PC-3 (cell line): ENCODE results near the gene SLAMF1. TPM values are rescaled to one million over a fixed set of nuclear protein-coding genes. Genes with fewer than 3 reads are reported as not detected.

Source experiments
- ATAC-seq: fragments of 200-7000 bp; cut with Tn5 transposase; 2 replicates; pipeline ENCODE4 v1.9.1; 2020; ENCODE audit warnings: mild to moderate bottlenecking, moderate library complexity
- BruUV-seq: library from RNA; stranded (reverse); fragments of 400-500 nt; replicated peaks from 2 replicates; lab custom pipeline; 2021; lab: Mats Ljungman, UMichigan
- CTCF ChIA-PET: fragments of 300-600 bp; sonication (Branson Sonifier 250); formaldehyde crosslinking; loops from one replicate; lab custom pipeline; 2022; ENCODE audit warnings: antibody characterized with exemption; lab: Charles Lee
- POLR2A ChIA-PET: fragments of 300-600 bp; sonication (Branson Sonifier 250); formaldehyde crosslinking; loops from one replicate; lab custom pipeline; 2022; ENCODE audit warnings: antibody characterized with exemption; ENCODE audit not compliant: unreplicated experiment; lab: Charles Lee
- DNase-seq: peaks from one replicate; pipeline ENCODE4 v3.0.0-alpha.2; 2015
- H2AFZ ChIP-seq: fragments of 300-600 bp; sonication (generic); 2 replicates; pipeline ENCODE4 v1.6.0; 2016; ENCODE audit warnings: antibody characterized with exemption, low read length
- H3F3A ChIP-seq: fragments of 300-600 bp; sonication (generic); one replicate; pipeline ENCODE4 v1.6.0; 2017; ENCODE audit warnings: antibody characterized with exemption, low read length, control low read depth, mild to moderate bottlenecking; ENCODE audit not compliant: unreplicated experiment
- H3K27ac ChIP-seq: fragments of 300-600 bp; sonication (generic); 2 replicates; pipeline ENCODE4 v1.5.1; 2016; ENCODE audit warnings: mild to moderate bottlenecking, low read length
- H3K27me3 ChIP-seq: fragments of 300-600 bp; sonication (generic); 2 replicates; pipeline ENCODE4 v1.6.1; 2016; ENCODE audit warnings: low read length, mixed read lengths
- H3K36me3 ChIP-seq: fragments of 300-600 bp; sonication (generic); 2 replicates; pipeline ENCODE4 v1.6.1; 2016; ENCODE audit warnings: low read depth, mixed run types, low read length, mixed read lengths
- H3K4me1 ChIP-seq: fragments of 300-600 bp; sonication (generic); 2 replicates; pipeline ENCODE4 v1.5.1; 2016; ENCODE audit warnings: low read length; ENCODE audit not compliant: insufficient read depth
- H3K4me2 ChIP-seq: fragments of 300-600 bp; sonication (generic); 2 replicates; pipeline ENCODE4 v1.6.0; 2016; ENCODE audit warnings: low read length
- H3K4me3 ChIP-seq: fragments of 300-600 bp; sonication (generic); 2 replicates; pipeline ENCODE4 v1.5.1; 2016; ENCODE audit warnings: mild to moderate bottlenecking, low read length, mixed read lengths
- H3K79me2 ChIP-seq: fragments of 300-600 bp; sonication (generic); 2 replicates; pipeline ENCODE4 v1.6.1; 2017; ENCODE audit warnings: low read length, mixed read lengths
- H3K9ac ChIP-seq: fragments of 300-600 bp; sonication (generic); 2 replicates; pipeline ENCODE4 v1.6.0; 2016; ENCODE audit warnings: mild to moderate bottlenecking, low read length
- H3K9me2 ChIP-seq: fragments of 300-600 bp; sonication (generic); replicated peaks from 2 replicates; pipeline ENCODE4 v1.6.1; 2016; ENCODE audit warnings: mixed run types, low read length, mixed read lengths
- H3K9me3 ChIP-seq: fragments of 300-600 bp; sonication (generic); 2 replicates; pipeline ENCODE4 v1.6.1; 2016; ENCODE audit warnings: low read length, mixed read lengths
- H4K20me1 ChIP-seq: fragments of 300-600 bp; sonication (generic); 2 replicates; pipeline ENCODE4 v1.6.1; 2016; ENCODE audit warnings: low read length, mixed read lengths
- EZH2 ChIP-seq: fragments of 300-600 bp; sonication (generic); IDR thresholded peaks from one replicate; pipeline ENCODE4 v1.6.1; 2017; ENCODE audit warnings: antibody characterized with exemption, mild to moderate bottlenecking, low read length; ENCODE audit not compliant: unreplicated experiment
- EZH2phosphoT487 ChIP-seq: fragments of 300-600 bp; sonication (generic); IDR thresholded peaks from 2 replicates; pipeline ENCODE4 v1.6.1; 2018; ENCODE audit warnings: mild to moderate bottlenecking, antibody characterized with exemption, low read length, borderline replicate concordance
- intact Hi-C: fragments of 100-400 bp; cut with micrococcal nuclease; formaldehyde crosslinking; loops from 2 replicates; pipeline ENCODE4 v1.9.0; 2023
- total RNA-seq: library from RNA; depleted of rRNA; stranded (reverse); fragments of >200 nt; gene quantifications from 2 replicates; pipeline ENCODE4 v1.2.3, GENCODE V29; 2014
- TF ChIP-seq, protein P1 (sequence below): fragments of 300-600 bp; sonication (generic); conservative IDR thresholded peaks from 2 replicates; pipeline ENCODE4 v1.5.1; 2017; ENCODE audit warnings: antibody characterized with exemption, low read depth, mild to moderate bottlenecking, low read length

SLAMF1 gene
- total RNA-seq, 1 experiment from 2014 or later: not detected

DNA sequence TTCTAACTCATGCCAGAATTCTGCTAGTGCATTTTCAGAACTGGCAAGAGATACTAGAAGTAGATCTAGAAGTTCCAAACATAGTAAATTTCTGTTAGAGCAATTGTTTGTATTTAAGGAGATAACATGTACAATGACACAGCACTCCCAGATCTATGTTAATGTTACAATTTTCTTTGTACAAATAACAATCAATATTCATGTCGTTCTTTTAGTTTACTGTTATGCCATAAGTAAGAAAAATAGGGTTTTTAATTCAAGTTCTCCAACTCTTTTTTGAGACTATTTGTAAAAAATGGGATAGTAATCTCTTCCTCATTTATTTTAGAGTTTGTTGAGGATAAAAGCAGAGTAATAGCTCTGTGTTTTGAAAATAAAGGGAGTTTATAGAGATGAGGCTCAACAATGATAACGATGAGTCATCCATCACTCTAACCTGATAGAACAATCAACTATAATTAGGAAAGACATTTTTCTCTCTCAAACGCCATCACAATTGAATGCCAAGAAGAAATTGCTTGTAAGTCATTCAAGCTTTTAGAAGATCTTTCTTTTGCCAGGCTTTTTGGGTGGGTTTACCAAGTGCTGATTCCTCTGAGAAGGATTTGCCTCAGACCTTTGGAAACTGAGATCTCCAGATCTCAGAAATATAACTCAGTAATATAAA lies 68.2 kb downstream of the SLAMF1 start:
- Histone ChIP-seq H3K4me2 (no peak overlapping the region), H3K9me2 (no peaks in the 10 kb centered on the region), H3K4me1 (no peaks in the 10 kb centered on the region), H3K27me3 (peaks cover 28% of the 10 kb centered on the region), H3K4me3 (no peak overlapping the region), H3K79me2 (no peaks in the 10 kb centered on the region), H3K9ac (no peak overlapping the region), H3K27ac (no peak overlapping the region), H3K9me3 (no peaks in the 10 kb centered on the region), H3K36me3 (no peaks in the 10 kb centered on the region), H4K20me1 (no peaks in the 10 kb centered on the region), H2AFZ (no peak overlapping the region), H3F3A (no peaks in the 10 kb centered on the region)
- DNase-seq (no peak), ATAC-seq (no peak)
- ChIA-PET CTCF (no interaction called here), POLR2A (no interaction called here)
- TF ChIP-seq EZH2phosphoT487 (no peak), EZH2 (no peak)
- TF ChIP-seq, protein P1, sequence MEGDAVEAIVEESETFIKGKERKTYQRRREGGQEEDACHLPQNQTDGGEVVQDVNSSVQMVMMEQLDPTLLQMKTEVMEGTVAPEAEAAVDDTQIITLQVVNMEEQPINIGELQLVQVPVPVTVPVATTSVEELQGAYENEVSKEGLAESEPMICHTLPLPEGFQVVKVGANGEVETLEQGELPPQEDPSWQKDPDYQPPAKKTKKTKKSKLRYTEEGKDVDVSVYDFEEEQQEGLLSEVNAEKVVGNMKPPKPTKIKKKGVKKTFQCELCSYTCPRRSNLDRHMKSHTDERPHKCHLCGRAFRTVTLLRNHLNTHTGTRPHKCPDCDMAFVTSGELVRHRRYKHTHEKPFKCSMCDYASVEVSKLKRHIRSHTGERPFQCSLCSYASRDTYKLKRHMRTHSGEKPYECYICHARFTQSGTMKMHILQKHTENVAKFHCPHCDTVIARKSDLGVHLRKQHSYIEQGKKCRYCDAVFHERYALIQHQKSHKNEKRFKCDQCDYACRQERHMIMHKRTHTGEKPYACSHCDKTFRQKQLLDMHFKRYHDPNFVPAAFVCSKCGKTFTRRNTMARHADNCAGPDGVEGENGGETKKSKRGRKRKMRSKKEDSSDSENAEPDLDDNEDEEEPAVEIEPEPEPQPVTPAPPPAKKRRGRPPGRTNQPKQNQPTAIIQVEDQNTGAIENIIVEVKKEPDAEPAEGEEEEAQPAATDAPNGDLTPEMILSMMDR: no peak
- intact Hi-C loops: no loop called here
- no TSS peak for BruUV-seq

DNA sequence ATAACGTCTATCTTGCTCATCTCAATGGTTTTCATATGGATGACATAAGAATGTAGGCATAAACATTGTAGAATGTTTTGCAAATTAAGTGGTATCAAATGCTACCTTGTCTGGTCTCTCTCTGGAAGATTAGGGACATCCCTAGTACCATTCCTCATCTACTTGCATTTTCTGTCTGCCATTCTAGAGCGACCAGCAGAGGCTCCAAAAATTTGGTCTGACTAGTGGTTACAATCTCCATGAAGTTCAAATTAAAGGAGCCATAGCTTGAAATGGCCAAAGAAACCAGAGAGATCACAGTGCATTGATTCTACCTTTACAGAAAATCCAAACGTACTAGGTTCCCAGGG lies 68.7 kb downstream of the SLAMF1 start:
- Histone ChIP-seq H2AFZ (no peak overlapping the region), H3K4me2 (no peak overlapping the region), H4K20me1 (no peaks in the 10 kb centered on the region), H3K9ac (no peak overlapping the region), H3K27ac (no peak overlapping the region), H3F3A (no peaks in the 10 kb centered on the region), H3K36me3 (no peaks in the 10 kb centered on the region), H3K4me3 (no peak overlapping the region), H3K9me3 (no peaks in the 10 kb centered on the region), H3K9me2 (no peaks in the 10 kb centered on the region), H3K27me3 (peaks cover 28% of the 10 kb centered on the region), H3K79me2 (no peaks in the 10 kb centered on the region), H3K4me1 (no peaks in the 10 kb centered on the region)
- TF ChIP-seq EZH2 (no peak), EZH2phosphoT487 (no peak)
- TF ChIP-seq, protein P1: no peak
- ChIA-PET POLR2A (no interaction called here), CTCF (no interaction called here)
- intact Hi-C loops: no loop called here
- no peak for ATAC-seq
- no TSS peak for BruUV-seq
- DNase-seq: no peak

DNA sequence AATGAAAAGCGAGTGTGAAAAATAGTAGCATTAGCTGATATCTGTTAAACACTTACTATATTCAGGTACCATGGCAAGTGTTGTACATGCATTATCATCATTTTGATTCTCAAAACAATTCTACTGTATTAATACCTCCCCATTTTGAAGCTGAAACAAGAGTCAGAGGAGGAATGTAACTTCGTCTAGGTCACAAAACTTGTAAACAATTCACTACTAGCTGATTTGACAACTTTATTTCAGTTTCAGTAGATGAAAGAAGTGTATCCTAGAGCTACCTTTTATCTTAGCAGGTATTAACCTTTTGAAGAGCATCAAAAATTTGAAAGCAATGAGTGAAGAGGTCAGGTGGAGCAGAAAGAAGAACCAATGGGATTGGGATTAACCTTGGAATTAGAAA lies 69.2 kb downstream of the SLAMF1 start:
- ATAC-seq (no peak), DNase-seq (no peak)
- POLR2A ChIA-PET: interaction anchor here (0.6 kb wide), 1 partner anchor 8 kb away, joined by 6 read pairs; no protein-coding TSS in a partner anchor
- TF ChIP-seq, protein P1: no peak
- TF ChIP-seq EZH2phosphoT487: no peak
- no peak for TF ChIP-seq EZH2
- H3K36me3 ChIP-seq: no peaks in the 10 kb centered on the region
- CTCF ChIA-PET: no interaction called here
- no peak overlapping the region for H3K4me2 ChIP-seq
- no peaks in the 10 kb centered on the region for H3K9me2 ChIP-seq
- BruUV-seq: no TSS peak
- intact Hi-C loops: no loop called here
- no peak overlapping the region for H3K4me3 ChIP-seq
- H3F3A ChIP-seq: no peaks in the 10 kb centered on the region
- no peaks in the 10 kb centered on the region for H3K9me3 ChIP-seq
- H4K20me1 ChIP-seq: no peaks in the 10 kb centered on the region
- no peaks in the 10 kb centered on the region for H3K79me2 ChIP-seq
- H2AFZ ChIP-seq: no peak overlapping the region
- H3K9ac ChIP-seq: no peak overlapping the region
- H3K27ac ChIP-seq: no peak overlapping the region
- H3K4me1 ChIP-seq: no peaks in the 10 kb centered on the region
- H3K27me3 ChIP-seq: peaks cover 28% of the 10 kb centered on the region
